ENCODE results near the gene GCK.

DNA sequence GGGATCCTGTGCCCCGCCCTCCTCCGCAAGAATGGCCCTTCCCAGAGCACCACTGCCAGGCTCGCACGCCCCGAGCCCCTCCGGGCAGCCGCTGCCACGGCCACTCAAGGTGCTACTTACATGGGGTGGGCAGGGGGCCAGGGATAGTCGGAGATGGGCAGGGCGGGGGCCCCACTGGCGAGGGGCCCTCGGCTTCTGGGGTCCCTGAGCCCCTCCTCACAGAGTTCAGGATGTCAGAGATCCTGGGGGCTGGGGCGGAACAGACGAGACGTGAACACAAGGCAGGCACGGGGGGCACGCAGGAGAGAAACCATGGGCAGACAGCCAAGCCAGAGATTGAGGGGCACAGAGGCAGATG lies 37.1 kb upstream of the GCK start:
- TF ChIP-seq, protein P1, sequence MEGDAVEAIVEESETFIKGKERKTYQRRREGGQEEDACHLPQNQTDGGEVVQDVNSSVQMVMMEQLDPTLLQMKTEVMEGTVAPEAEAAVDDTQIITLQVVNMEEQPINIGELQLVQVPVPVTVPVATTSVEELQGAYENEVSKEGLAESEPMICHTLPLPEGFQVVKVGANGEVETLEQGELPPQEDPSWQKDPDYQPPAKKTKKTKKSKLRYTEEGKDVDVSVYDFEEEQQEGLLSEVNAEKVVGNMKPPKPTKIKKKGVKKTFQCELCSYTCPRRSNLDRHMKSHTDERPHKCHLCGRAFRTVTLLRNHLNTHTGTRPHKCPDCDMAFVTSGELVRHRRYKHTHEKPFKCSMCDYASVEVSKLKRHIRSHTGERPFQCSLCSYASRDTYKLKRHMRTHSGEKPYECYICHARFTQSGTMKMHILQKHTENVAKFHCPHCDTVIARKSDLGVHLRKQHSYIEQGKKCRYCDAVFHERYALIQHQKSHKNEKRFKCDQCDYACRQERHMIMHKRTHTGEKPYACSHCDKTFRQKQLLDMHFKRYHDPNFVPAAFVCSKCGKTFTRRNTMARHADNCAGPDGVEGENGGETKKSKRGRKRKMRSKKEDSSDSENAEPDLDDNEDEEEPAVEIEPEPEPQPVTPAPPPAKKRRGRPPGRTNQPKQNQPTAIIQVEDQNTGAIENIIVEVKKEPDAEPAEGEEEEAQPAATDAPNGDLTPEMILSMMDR (IDR thresholded peaks at IDR 0.05) = no peak
- TF ChIP-seq POLR2A (IDR thresholded peaks at IDR 0.05) = no peak
